K562 (cell line): ENCODE results near the gene EEF2K.

Experiments used
- CREB1 ChIP-seq, 2 experiments: sonication (generic) in 1 of 2; formaldehyde crosslinking in 1 of 2; IDR thresholded peaks; 2 replicates each; pipeline versions ENCODE4 v1.6.1 to v1.8.0; 2012 to 2022; ENCODE audit warnings: inconsistent platforms in 1 of 2, mild to moderate bottlenecking in 1 of 2, missing genetic modification reagents in 1 of 2, moderate library complexity in 1 of 2
- CTCF ChIP-seq, 3 experiments: IDR thresholded peaks in 2 of 3; conservative IDR thresholded peaks in 1 of 3; 2 replicates each; pipeline ENCODE4 v1.5.1; 2011 to 2012; ENCODE audit warnings: low read length in 3 of 3, mild to moderate bottlenecking in 3 of 3, control low read depth in 2 of 3, improper control_type of control experiment in 1 of 3, inconsistent platforms in 1 of 3, low read depth in 1 of 3, mixed read lengths in 1 of 3, moderate library complexity in 1 of 3; ENCODE audit not compliant: insufficient read depth in 2 of 3
- E2F8 ChIP-seq: fragments of 450-650 bp; IDR thresholded peaks from 2 replicates; pipeline ENCODE4 v1.7.1; 2018; ENCODE audit warnings: mild to moderate bottlenecking, low read depth; ENCODE audit not compliant: partially characterized antibody
- EP300 ChIP-seq: IDR thresholded peaks from 2 replicates; pipeline ENCODE4 v1.6.1; 2012; ENCODE audit warnings: low read length, improper control_type of control experiment
- HDAC8 ChIP-seq: fragments of 450-650 bp; IDR thresholded peaks from 2 replicates; pipeline ENCODE4 v1.6.1; 2016; ENCODE audit warnings: mild to moderate bottlenecking, missing genetic modification characterization, moderate library complexity, missing compliant biosample characterization
- HNRNPLL ChIP-seq: fragments of 200-400 bp; formaldehyde crosslinking; IDR thresholded peaks from 2 replicates; pipeline ENCODE4 v1.6.1; 2017; ENCODE audit warnings: low read length, low read depth, mild to moderate bottlenecking; ENCODE audit not compliant: poor library complexity, severe bottlenecking
- KAT2B ChIP-seq: IDR thresholded peaks from one replicate; pipeline ENCODE4 v1.6.1; 2012; ENCODE audit warnings: low read depth, mild to moderate bottlenecking, control low read depth, inconsistent platforms, low read length, moderate library complexity
- MEF2D ChIP-seq: conservative IDR thresholded peaks from 2 replicates; pipeline ENCODE4 v1.6.1; 2016; ENCODE audit warnings: low read depth, missing genetic modification characterization, missing compliant biosample characterization
- POLR2A ChIP-seq: fragments of 450-650 bp; conservative IDR thresholded peaks from 2 replicates; pipeline ENCODE4 v1.6.1; 2016
- SIN3B ChIP-seq: fragments of 450-650 bp; IDR thresholded peaks from 2 replicates; pipeline ENCODE4 v1.6.1; 2017; ENCODE audit warnings: low read depth, mild to moderate bottlenecking, moderate library complexity
- ZKSCAN1 ChIP-seq: fragments of 150-350 bp; IDR thresholded peaks from 2 replicates; pipeline ENCODE4 v1.6.1; 2016; ENCODE audit warnings: low read depth, low read length
- ZNF512 ChIP-seq: IDR thresholded peaks from 2 replicates; pipeline ENCODE4 v1.6.1; 2016; ENCODE audit warnings: missing genetic modification characterization, missing compliant biosample characterization

- TF ChIP-seq SIN3B (no peak), E2F8 (no peak), EP300 (no peak), CTCF (IDR thresholded peaks at IDR 0.05 in 2 of 3, conservative IDR thresholded peaks at IDR 0.05 in 1 of 3; ENCODE audit: insufficient read depth in 2 of 3, low read depth in 1 of 3, low read length in 3 of 3) (no peak), HDAC8 (no peak), ZNF512 (tag) (no peak), MEF2D (tag) (no peak), KAT2B (no peak), CREB1 (IDR thresholded peaks at IDR 0.05) (no peak), CREB1 (CRISPR knock-in tag; IDR thresholded peaks at IDR 0.05) (no peak), ZKSCAN1 (no peak), HNRNPLL (no peak), POLR2A (no peak)
Observed at GRCh38 chr16:22183335-22183734, 22.7 kb upstream of the EEF2K start.
